Bronchus fibroblast of lung (primary cell): ENCODE results near the gene DUSP22. TPM values are rescaled to one million over a fixed set of nuclear protein-coding genes. Genes with fewer than 3 reads are reported as not detected.

Source experiments
- total RNA-seq: library from RNA; depleted of rRNA; stranded (reverse); fragments of >200 nt; gene quantifications from 2 replicates; pipeline ENCODE4 v1.2.3, GENCODE V29; 2015

Gene DUSP22, protein sequence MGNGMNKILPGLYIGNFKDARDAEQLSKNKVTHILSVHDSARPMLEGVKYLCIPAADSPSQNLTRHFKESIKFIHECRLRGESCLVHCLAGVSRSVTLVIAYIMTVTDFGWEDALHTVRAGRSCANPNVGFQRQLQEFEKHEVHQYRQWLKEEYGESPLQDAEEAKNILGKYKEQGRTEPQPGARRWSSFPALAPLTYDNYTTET
- total RNA-seq, result 10.8 and 13.2 TPM in 2 replicates

DNA sequence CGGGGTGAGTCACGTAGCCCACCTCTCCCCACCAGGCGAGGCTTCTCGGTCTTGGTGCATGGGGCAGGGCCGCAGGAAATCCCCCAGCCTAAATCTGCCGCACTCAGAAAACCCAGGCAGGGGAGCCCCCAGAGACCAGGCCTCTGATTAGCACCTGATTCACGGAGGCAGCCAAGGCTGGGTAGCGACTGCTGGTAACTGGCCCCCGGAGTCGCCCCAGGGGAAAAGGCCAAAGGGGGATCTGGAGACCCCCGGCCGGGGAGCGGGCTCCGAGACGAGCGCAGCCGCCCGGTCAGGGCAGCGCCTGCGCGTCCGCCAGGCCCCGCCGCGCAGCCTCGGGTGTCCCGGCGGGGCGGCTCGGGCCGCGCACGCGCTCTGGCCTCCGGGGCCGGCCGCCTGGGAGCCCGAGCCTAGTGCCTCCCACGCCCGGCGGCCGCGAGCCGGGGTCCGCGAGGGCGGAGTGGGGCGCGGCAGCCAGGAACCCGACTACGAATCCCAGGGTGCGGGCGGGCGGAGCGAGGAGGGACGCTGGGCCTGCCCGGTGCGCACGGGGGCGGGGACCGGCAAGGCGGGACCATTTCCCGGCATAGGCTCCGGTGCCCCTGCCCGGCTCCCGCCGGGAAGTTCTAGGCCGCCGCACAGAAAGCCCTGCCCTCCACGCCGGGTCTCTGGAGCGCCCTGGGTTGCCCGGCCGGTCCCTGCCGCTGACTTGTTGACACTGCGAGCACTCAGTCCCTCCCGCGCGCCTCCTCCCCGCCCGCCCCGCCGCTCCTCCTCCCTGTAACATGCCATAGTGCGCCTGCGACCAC, at the start of gene DUSP22:
Gene DUSP22 (plus strand): TSS at position 791 of the 809 bp plus-strand sequence. CDS start 53 bp downstream, outside the sequence.

GRCh38 chr6:391559-392440, 99.5 kb downstream of the DUSP22 start, which contains the start of gene IRF4:
Gene IRF4 (plus strand): TSS chr6:391752. CDS start chr6:393153, 1,401 bp downstream.

Other genes with a start within 250 kb of the DUSP22 start
- not detected in 2 replicates for gene IRF4, start 99.3 kb downstream of the DUSP22 start, total RNA-seq